ENCODE data around the gene PRODH2. TPM values are rescaled to one million over a fixed set of nuclear protein-coding genes. Genes with fewer than 3 reads are reported as not detected.

PRODH2 gene
- total RNA-seq, 1 experiment from 2014 or later: not detected

DNA sequence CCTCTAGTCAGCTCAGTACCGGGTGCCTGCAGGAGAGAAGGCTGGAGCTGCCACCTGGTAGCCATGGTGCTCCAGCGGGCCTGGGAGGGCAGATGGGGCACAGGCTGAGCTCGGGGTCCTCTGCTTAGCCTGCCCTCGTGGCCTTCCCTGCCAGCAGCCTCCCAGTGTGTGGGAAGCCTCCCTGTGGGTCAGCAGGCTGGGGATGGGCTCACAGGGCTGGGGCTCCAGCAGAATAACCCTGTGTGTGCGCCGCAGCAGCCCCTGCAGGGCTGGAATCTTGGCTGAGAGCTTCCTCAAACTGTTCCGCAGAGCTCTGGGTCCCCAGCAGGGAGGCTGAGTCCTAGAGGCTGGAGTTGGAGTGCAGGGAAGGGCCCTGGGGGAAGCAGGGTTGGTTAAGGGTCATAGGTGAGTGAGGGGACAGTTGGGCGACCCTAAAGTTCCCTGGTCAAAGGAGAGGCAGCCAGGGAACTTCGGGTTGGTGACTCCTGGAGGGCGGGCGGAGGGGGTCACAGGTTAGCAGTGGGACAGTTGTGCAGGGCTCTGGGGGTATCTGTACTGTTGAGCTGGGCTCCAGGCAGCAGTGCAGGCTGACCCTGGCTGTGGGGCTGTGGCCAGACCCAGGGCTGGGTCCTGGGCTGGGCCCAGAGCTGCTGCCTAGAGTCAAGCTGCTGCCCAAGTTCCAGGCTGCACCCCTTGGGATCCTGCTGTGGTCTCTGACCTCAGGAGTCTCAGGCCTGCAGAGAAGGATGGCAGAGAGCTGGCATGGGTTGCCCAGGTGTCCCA, 23.3 kb downstream of the PRODH2 start:
- Histone ChIP-seq H3K36me3 (ENCODE audit: low read depth) (no peaks in the 10 kb centered on the region), H3K79me2 (ENCODE audit: low read depth) (no peaks in the 10 kb centered on the region), H3K4me2 (no peak overlapping the region), H3K27ac (no peak overlapping the region), H3K4me3 (no peak overlapping the region), H3K9me2 (ENCODE audit: insufficient read depth) (no peaks in the 10 kb centered on the region), H3K4me1 (replicated peaks; ENCODE audit: insufficient read depth) (no peaks in the 10 kb centered on the region), H4K20me1 (ENCODE audit: insufficient read depth) (no peaks in the 10 kb centered on the region), H3F3A (ENCODE audit: insufficient read depth, low read depth) (no peaks in the 10 kb centered on the region), H2AFZ (no peak overlapping the region), H3K9me3 (ENCODE audit: insufficient read depth, low read depth) (no peaks in the 10 kb centered on the region), H3K27me3 (ENCODE audit: insufficient read depth, low read depth) (peaks cover 15% of the 10 kb centered on the region)
- no peak for TF ChIP-seq CTCF (conservative IDR thresholded peaks at IDR 0.05)
- TF ChIP-seq EZH2 (IDR thresholded peaks at IDR 0.05; ENCODE audit: low read depth): no peak
- ChIA-PET POLR2A (ENCODE audit: unreplicated experiment) (no interaction called here), CTCF (interaction anchor here (0.6 kb wide), 1 partner anchor 142 kb away, joined by 3 read pairs; no protein-coding TSS in a partner anchor)
- no TSS peak for BruUV-seq (replicated peaks)
- intact Hi-C loops (cut with micrococcal nuclease; ENCODE audit: unreplicated experiment): no loop called here
- no peak for DNase-seq

DNA sequence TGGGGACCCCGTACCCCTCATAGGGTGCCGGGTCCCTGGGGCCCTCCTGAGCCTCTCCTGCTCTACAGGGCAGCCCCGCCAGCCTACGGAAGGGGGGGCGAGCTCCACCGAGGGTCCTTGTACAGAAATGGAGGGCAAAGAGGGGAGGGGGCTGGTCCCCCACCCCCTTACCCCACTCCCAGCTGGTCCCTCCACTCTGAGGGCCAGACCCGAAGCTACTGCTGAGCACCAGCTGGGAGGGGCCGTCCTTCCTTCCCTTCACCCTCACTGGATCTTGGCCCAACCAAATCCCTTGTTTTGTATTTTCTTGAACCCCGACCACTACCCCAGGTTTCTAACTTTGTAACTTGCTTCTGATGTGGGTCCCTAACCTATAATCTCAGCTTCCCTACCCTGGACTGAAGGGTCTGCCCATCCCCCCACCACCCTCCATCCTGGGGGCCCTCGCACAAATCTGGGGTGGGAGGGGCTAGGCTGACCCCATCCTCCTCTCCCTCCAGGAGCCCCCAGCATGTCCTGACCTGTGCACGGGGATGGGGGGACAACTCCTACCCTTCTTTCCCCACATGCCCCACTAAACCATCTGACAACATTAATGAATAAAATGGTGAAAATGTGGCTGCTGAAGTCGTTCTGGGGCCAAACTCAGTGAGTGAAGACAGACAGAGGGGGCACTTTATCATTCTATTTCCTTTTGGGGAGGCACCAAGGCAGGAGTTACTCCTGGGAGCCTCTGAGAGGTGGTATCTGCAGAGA, 24.3 kb downstream of the PRODH2 start:
- no peak overlapping the region for H3K4me3 ChIP-seq
- POLR2A ChIA-PET (ENCODE audit: unreplicated experiment): interaction anchor here (0.6 kb wide), 1 partner anchor 534 kb away, joined by 6 read pairs; no protein-coding TSS in a partner anchor
- intact Hi-C loops (cut with micrococcal nuclease; ENCODE audit: unreplicated experiment): no loop called here
- H3K4me2 ChIP-seq: no peak overlapping the region
- peaks cover 15% of the 10 kb centered on the region for H3K27me3 ChIP-seq (ENCODE audit: insufficient read depth, low read depth)
- DNase-seq: no peak
- H3K9me2 ChIP-seq (ENCODE audit: insufficient read depth): no peaks in the 10 kb centered on the region
- H3K4me1 ChIP-seq (replicated peaks; ENCODE audit: insufficient read depth): no peaks in the 10 kb centered on the region
- H3K27ac ChIP-seq: no peak overlapping the region
- H3K36me3 ChIP-seq (ENCODE audit: low read depth): no peaks in the 10 kb centered on the region
- CTCF ChIA-PET: no interaction called here
- no peaks in the 10 kb centered on the region for H3F3A ChIP-seq (ENCODE audit: insufficient read depth, low read depth)
- no peak overlapping the region for H2AFZ ChIP-seq
- no peaks in the 10 kb centered on the region for H4K20me1 ChIP-seq (ENCODE audit: insufficient read depth)
- H3K79me2 ChIP-seq (ENCODE audit: low read depth): no peaks in the 10 kb centered on the region
- no TSS peak for BruUV-seq (replicated peaks)
- no peaks in the 10 kb centered on the region for H3K9me3 ChIP-seq (ENCODE audit: insufficient read depth, low read depth)
- TF ChIP-seq CTCF (conservative IDR thresholded peaks at IDR 0.05) (no peak), EZH2 (IDR thresholded peaks at IDR 0.05; ENCODE audit: low read depth) (no peak)

DNA sequence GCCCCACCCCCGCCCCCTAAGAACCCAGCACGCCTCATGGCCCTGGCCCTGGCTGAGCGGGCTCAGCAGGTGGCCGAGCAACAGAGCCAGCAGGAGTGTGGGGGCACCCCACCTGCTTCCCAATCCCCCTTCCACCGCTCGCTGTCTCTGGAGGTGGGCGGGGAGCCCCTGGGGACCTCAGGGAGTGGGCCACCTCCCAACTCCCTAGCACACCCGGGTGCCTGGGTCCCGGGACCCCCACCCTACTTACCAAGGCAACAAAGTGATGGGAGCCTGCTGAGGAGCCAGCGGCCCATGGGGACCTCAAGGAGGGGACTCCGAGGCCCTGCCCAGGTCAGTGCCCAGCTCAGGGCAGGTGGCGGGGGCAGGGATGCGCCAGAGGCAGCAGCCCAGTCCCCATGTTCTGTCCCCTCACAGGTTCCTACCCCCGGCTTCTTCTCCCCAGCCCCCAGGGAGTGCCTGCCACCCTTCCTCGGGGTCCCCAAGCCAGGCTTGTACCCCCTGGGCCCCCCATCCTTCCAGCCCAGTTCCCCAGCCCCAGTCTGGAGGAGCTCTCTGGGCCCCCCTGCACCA, 25.3 kb downstream of the PRODH2 start:
- CTCF ChIA-PET: no interaction called here
- no peaks in the 10 kb centered on the region for H3K36me3 ChIP-seq (ENCODE audit: low read depth)
- BruUV-seq (replicated peaks): no TSS peak
- no peak overlapping the region for H3K4me2 ChIP-seq
- intact Hi-C loops (cut with micrococcal nuclease; ENCODE audit: unreplicated experiment): no loop called here
- no peaks in the 10 kb centered on the region for H3K79me2 ChIP-seq (ENCODE audit: low read depth)
- no peaks in the 10 kb centered on the region for H3K9me2 ChIP-seq (ENCODE audit: insufficient read depth)
- POLR2A ChIA-PET (ENCODE audit: unreplicated experiment): no interaction called here
- no peaks in the 10 kb centered on the region for H4K20me1 ChIP-seq (ENCODE audit: insufficient read depth)
- H3K9me3 ChIP-seq (ENCODE audit: insufficient read depth, low read depth): no peaks in the 10 kb centered on the region
- no peak overlapping the region for H2AFZ ChIP-seq
- H3F3A ChIP-seq (ENCODE audit: insufficient read depth, low read depth): 0 out of 2 replicates have a peak, but pooled peaks cover 4% of the 10 kb centered on the region
- no peak for DNase-seq
- no peak for TF ChIP-seq EZH2 (IDR thresholded peaks at IDR 0.05; ENCODE audit: low read depth)
- TF ChIP-seq CTCF (conservative IDR thresholded peaks at IDR 0.05): no peak
- H3K27me3 ChIP-seq (ENCODE audit: insufficient read depth, low read depth): peaks cover 15% of the 10 kb centered on the region
- no peak overlapping the region for H3K27ac ChIP-seq
- no peaks in the 10 kb centered on the region for H3K4me1 ChIP-seq (replicated peaks; ENCODE audit: insufficient read depth)
- no peak overlapping the region for H3K4me3 ChIP-seq
